Upper lobe of left lung (tissue), 4 donors: ENCODE measurements around the gene MN1.

Experiments used
- POLR2A ChIP-seq, 4 donors: fragments of 450-650 bp; IDR thresholded peaks; one replicate each; pipeline ENCODE4 v1.5.1; 2016 to 2017; ENCODE audit warnings: antibody characterized with exemption in 4 of 4, mild to moderate bottlenecking in 2 of 4
- POLR2AphosphoS5 ChIP-seq, 2 donors: sonication (generic); formaldehyde crosslinking; IDR thresholded peaks; one replicate each; pipeline ENCODE4 v1.5.1; 2017; ENCODE audit warnings: antibody characterized with exemption in 2 of 2
- TF ChIP-seq, protein P1 (sequence below), 6 experiments: fragments of 450-650 bp in 4 of 6; fragments of 200-600 bp in 2 of 6; sonication (generic) in 2 of 6; IDR thresholded peaks; one replicate each; pipeline ENCODE4 v1.5.1; 2016 to 2019; ENCODE audit warnings: antibody characterized with exemption in 6 of 6

DNA sequence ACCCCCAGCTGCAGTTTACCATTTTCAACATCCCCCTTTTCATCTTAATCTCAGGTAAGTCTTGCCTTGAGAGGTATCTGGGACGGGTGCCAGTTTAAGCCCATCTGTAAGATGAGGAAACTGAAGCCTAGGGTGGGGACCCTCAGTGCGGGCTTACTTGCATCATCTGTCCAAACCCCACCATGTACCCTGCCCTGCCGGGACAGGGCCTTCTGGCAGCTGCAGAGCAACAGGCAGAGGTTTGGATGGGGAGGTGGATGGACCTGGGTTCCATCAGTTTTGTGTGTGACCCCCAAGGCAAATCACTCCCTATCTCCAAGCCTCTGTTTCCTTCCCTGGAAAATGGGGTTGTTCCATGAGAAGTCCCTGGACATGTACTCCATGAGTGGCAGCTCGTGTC lies 67.5 kb downstream of the MN1 start:
- TF ChIP-seq, protein P1, sequence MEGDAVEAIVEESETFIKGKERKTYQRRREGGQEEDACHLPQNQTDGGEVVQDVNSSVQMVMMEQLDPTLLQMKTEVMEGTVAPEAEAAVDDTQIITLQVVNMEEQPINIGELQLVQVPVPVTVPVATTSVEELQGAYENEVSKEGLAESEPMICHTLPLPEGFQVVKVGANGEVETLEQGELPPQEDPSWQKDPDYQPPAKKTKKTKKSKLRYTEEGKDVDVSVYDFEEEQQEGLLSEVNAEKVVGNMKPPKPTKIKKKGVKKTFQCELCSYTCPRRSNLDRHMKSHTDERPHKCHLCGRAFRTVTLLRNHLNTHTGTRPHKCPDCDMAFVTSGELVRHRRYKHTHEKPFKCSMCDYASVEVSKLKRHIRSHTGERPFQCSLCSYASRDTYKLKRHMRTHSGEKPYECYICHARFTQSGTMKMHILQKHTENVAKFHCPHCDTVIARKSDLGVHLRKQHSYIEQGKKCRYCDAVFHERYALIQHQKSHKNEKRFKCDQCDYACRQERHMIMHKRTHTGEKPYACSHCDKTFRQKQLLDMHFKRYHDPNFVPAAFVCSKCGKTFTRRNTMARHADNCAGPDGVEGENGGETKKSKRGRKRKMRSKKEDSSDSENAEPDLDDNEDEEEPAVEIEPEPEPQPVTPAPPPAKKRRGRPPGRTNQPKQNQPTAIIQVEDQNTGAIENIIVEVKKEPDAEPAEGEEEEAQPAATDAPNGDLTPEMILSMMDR (IDR thresholded peaks at IDR 0.05) = no peak
- TF ChIP-seq POLR2AphosphoS5 (IDR thresholded peaks at IDR 0.05) = no peak
- no peak for TF ChIP-seq POLR2A (IDR thresholded peaks at IDR 0.05)
